Thyroid gland (tissue), 4 donors: ENCODE measurements around the gene FADS6. TPM values are rescaled to one million over a fixed set of nuclear protein-coding genes. Genes with fewer than 3 reads are reported as not detected.

ENCODE experiments used
- DNase-seq, 2 donors: peaks; one replicate each; pipeline ENCODE4 v3.0.0-alpha.2; 2019
- H3K27ac ChIP-seq, 3 donors: fragments of 200-600 bp; sonication (generic); 1 replicate in 2 of 3; 2 replicates in 1 of 3; pipeline ENCODE4 v1.5.1; 2016 to 2019; ENCODE audit warnings: mild to moderate bottlenecking in 1 of 3, moderate library complexity in 1 of 3
- H3K27me3 ChIP-seq: fragments of 200-600 bp; sonication (generic); one replicate; pipeline ENCODE4 v1.5.1; 2019
- H3K36me3 ChIP-seq, 2 donors: fragments of 200-600 bp; sonication (generic); one replicate each; pipeline ENCODE4 v1.5.1; 2016 to 2019
- H3K4me1 ChIP-seq, 2 donors: fragments of 200-600 bp; sonication (generic); one replicate each; pipeline ENCODE4 v1.5.1; 2017 to 2019
- H3K4me3 ChIP-seq, 3 donors: fragments of 200-600 bp; sonication (generic); replicated peaks in 1 of 3; 1 replicate in 2 of 3; 2 replicates in 1 of 3; pipeline ENCODE4 v1.5.1; 2016; ENCODE audit warnings: mild to moderate bottlenecking in 1 of 3
- H3K9me3 ChIP-seq: fragments of 200-600 bp; sonication (generic); one replicate; pipeline ENCODE4 v1.5.1; 2017
- POLR2A ChIP-seq, 2 donors: fragments of 450-650 bp; IDR thresholded peaks; one replicate each; pipeline ENCODE4 v1.6.1; 2017; ENCODE audit warnings: antibody characterized with exemption in 2 of 2, mild to moderate bottlenecking in 2 of 2, moderate library complexity in 1 of 2
- WGBS, 2 donors: methylation state at CpG; one replicate each; pipeline ENCODE4 v1.1.5; 2017; 5-methylcytosine and 5-hydroxymethylcytosine counted together
- intact Hi-C: fragments of 100-400 bp; cut with DNase I; formaldehyde crosslinking; loops from one replicate; pipeline ENCODE4 v1.15.1; 2023
- total RNA-seq, 4 donors: library from RNA; depleted of rRNA; stranded (reverse); fragments of >200 nt; gene quantifications; one replicate each; pipeline ENCODE4 v1.2.3, GENCODE V29; 2016
- TF ChIP-seq, protein P1 (sequence below), 6 experiments: fragments of 200-600 bp in 3 of 6; fragments of 450-650 bp in 3 of 6; sonication (generic) in 3 of 6; IDR thresholded peaks; one replicate each; pipeline ENCODE4 v1.5.1; 2016 to 2019; ENCODE audit warnings: antibody characterized with exemption in 6 of 6, mild to moderate bottlenecking in 2 of 6, inconsistent platforms in 1 of 6, moderate library complexity in 1 of 6

FADS6 gene
- total RNA-seq, 4 donors from 2014 or later: not detected

- H3K36me3 ChIP-seq: no peaks in the 10 kb centered on the region
- H3K4me1 ChIP-seq: peaks cover 5 to 14% of the 10 kb centered on the region in 2 donors
- H3K9me3 ChIP-seq: no peaks in the 10 kb centered on the region
- no peaks in the 10 kb centered on the region for H3K27me3 ChIP-seq
- no peak overlapping the region for H3K4me3 ChIP-seq
- no peak for DNase-seq
- 82 to 93% methylated on average over 17 to 19 of the region's 19 CpGs for WGBS, 2 donors
- intact Hi-C loops: no loop called here
- H3K27ac ChIP-seq: no peak overlapping the region
- TF ChIP-seq, protein P1, sequence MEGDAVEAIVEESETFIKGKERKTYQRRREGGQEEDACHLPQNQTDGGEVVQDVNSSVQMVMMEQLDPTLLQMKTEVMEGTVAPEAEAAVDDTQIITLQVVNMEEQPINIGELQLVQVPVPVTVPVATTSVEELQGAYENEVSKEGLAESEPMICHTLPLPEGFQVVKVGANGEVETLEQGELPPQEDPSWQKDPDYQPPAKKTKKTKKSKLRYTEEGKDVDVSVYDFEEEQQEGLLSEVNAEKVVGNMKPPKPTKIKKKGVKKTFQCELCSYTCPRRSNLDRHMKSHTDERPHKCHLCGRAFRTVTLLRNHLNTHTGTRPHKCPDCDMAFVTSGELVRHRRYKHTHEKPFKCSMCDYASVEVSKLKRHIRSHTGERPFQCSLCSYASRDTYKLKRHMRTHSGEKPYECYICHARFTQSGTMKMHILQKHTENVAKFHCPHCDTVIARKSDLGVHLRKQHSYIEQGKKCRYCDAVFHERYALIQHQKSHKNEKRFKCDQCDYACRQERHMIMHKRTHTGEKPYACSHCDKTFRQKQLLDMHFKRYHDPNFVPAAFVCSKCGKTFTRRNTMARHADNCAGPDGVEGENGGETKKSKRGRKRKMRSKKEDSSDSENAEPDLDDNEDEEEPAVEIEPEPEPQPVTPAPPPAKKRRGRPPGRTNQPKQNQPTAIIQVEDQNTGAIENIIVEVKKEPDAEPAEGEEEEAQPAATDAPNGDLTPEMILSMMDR (IDR thresholded peaks at IDR 0.05): no peak
- TF ChIP-seq POLR2A (IDR thresholded peaks at IDR 0.05): no peak
Measured at GRCh38 chr17:74866198-74866835, 27.1 kb downstream of the FADS6 start.

DNA sequence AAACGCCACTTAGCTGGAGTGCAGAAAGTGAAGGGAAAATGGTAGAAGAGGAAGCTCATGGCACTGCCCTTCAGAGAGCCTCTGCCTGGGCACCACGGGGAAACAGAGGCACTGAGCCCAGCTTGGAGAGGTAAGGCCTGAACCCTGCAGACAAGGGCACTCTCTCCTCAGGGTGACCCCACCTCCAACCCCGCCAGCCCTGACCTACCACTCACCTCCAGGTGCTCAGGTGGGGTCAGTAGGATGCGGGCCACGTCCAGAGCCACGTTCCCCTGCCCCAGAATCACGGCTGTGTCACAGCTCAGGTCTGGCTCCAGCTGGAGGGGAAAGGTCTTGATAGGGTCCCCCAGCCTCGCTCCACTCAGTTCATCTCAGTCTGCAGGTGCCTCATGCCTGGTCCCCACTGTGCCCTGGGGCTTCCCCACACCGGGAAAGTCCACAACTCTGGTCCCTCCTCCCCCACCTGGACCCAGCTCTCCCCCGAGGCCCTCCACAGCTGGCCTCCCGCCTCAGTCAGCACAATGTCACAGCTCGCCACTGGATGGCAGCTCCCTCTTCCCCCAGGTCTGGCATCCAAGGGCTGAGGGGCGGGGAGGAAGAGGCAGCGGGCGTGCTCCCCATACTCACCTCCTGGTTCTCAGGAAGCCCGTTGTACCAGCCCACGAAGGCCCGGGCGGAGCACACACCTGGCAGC, 27.8 kb downstream of the FADS6 start:
- Histone ChIP-seq H3K27me3 (no peaks in the 10 kb centered on the region), H3K27ac (no peak overlapping the region), H3K4me1 (peaks cover 10 to 18% of the 10 kb centered on the region in 2 donors), H3K9me3 (no peaks in the 10 kb centered on the region), H3K36me3 (no peaks in the 10 kb centered on the region), H3K4me3 (no peak overlapping the region)
- DNase-seq: no peak
- intact Hi-C loops: loop anchor here (2.0 kb wide), 1 partner anchor 73 kb away; no protein-coding TSS in a partner anchor
- 91 to 92% methylated on average over 15 to 19 of the region's 19 CpGs for WGBS, 2 donors
- no peak for TF ChIP-seq POLR2A (IDR thresholded peaks at IDR 0.05)
- TF ChIP-seq, protein P1 (IDR thresholded peaks at IDR 0.05): no peak

DNA sequence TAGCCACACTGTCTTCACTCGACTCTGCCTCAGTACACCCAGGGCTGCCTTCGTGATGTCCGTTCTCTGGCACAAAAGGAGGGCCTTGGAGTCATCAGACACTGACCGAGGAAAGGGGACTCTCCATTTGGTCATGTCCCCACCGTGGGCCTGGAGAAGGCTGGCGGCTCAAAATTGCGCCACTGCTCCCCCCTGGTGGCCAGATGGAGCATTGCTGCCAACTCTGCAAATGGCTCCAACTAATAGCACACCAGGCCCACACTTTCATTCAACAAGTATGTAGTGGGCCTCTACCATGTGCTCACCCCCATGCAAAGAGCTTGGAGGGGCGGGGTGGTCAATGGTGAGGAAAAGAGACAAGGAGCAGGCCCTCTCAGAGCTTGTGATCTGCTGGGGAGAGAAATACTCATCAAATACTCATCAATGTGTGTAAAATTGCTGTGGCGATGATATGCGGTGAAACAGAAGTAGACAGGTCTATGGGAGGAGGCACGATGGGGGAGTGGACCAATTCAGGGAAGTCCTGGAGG, 28.5 kb downstream of the FADS6 start:
- Histone ChIP-seq H3K27ac (no peak overlapping the region), H3K4me3 (no peak overlapping the region), H3K9me3 (no peaks in the 10 kb centered on the region), H3K27me3 (peaks cover 3% of the 10 kb centered on the region), H3K4me1 (peaks cover 16 to 23% of the 10 kb centered on the region in 2 donors), H3K36me3 (no peaks in the 10 kb centered on the region)
- TF ChIP-seq POLR2A (IDR thresholded peaks at IDR 0.05): no peak
- TF ChIP-seq, protein P1 (IDR thresholded peaks at IDR 0.05): peak; percentile 85 to 98 (median 95)
- peak; percentile 76 to 77 for DNase-seq
- 28 to 44% methylated on average over 6 to 11 of the region's 11 CpGs for WGBS, 2 donors
- intact Hi-C loops: loop anchor here (2.0 kb wide), 1 partner anchor 72 kb away; no protein-coding TSS in a partner anchor

GRCh38 chr17:74864297-74864865, 29.1 kb downstream of the FADS6 start:
- no peak overlapping the region for H3K27ac ChIP-seq
- intact Hi-C loops: loop anchor here (2.0 kb wide), 1 partner anchor 72 kb away; no protein-coding TSS in a partner anchor
- TF ChIP-seq POLR2A (IDR thresholded peaks at IDR 0.05): no peak
- TF ChIP-seq, protein P1 (IDR thresholded peaks at IDR 0.05): no peak
- H3K27me3 ChIP-seq: peaks cover 3% of the 10 kb centered on the region
- H3K36me3 ChIP-seq: no peaks in the 10 kb centered on the region
- 86 to 95% methylated on average over 6 to 10 of the region's 15 CpGs for WGBS, 2 donors
- no peaks in the 10 kb centered on the region for H3K9me3 ChIP-seq
- H3K4me3 ChIP-seq: no peak overlapping the region
- DNase-seq: no peak
- peaks cover 17 to 23% of the 10 kb centered on the region in 2 donors for H3K4me1 ChIP-seq
